LNCAP (cell line): ENCODE measurements around the gene TMEM62.

Source experiments
- CTCF ChIP-seq: fragments of 450-650 bp; IDR thresholded peaks from 2 replicates; pipeline ENCODE4 v1.5.1; 2017; ENCODE audit warnings: mild to moderate bottlenecking

The TMEM62 gene

GRCh38 chr15:43133430-43134156 lies at the start of gene TMEM62:
Gene TMEM62, plus strand, starts transcription at chr15:43133586. Its CDS starts 217 bp downstream, at chr15:43133803.
- TF ChIP-seq CTCF, result no peak

GRCh38 chr15:43085921-43086320 lies 47.5 kb upstream of the TMEM62 start:
- no peak for TF ChIP-seq CTCF

GRCh38 chr15:43086551-43086950 lies 46.8 kb upstream of the TMEM62 start:
- no peak for TF ChIP-seq CTCF

GRCh38 chr15:43091859-43092258 lies 41.5 kb upstream of the TMEM62 start:
- no peak for TF ChIP-seq CTCF

GRCh38 chr15:43093026-43093425 lies 40.4 kb upstream of the TMEM62 start:
- no peak for TF ChIP-seq CTCF

GRCh38 chr15:43094416-43095030 lies 38.9 kb upstream of the TMEM62 start:
- TF ChIP-seq CTCF, result no peak

- TF ChIP-seq CTCF, result no peak
Measured at GRCh38 chr15:43095243-43095642, 38.1 kb upstream of the TMEM62 start.
